BJ (cell line): Measurements from ENCODE around the gene DUOXA1. TPM values are rescaled to one million over a fixed set of nuclear protein-coding genes. Genes with fewer than 3 reads are reported as not detected.

Experiments
- CTCF ChIA-PET: fragments of 350-600 bp; formaldehyde crosslinking; extraction: SDS; loops from one replicate; lab custom pipeline; 2021; ENCODE audit warnings: antibody characterized with exemption, inconsistent platforms; lab: Yijun Ruan, JAX
- POLR2A ChIA-PET: fragments of 300-600 bp; sonication (Branson Sonifier 250); formaldehyde crosslinking; extraction: SDS; loops from one replicate; lab custom pipeline; 2021; ENCODE audit warnings: antibody characterized with exemption; lab: Charles Lee
- DNase-seq: peaks from one replicate; pipeline ENCODE4 v3.0.0-alpha.2; 2011; ENCODE audit warnings: low read depth
- H3K27me3 ChIP-seq: 2 replicates; pipeline ENCODE4 v1.6.0; 2011; ENCODE audit warnings: low read length; ENCODE audit not compliant: control insufficient read depth, insufficient read depth
- H3K36me3 ChIP-seq: 2 replicates; pipeline ENCODE4 v1.5.1; 2011; ENCODE audit warnings: low read length; ENCODE audit not compliant: control insufficient read depth, insufficient read depth
- H3K4me3 ChIP-seq: 2 replicates; pipeline ENCODE4 v1.5.1; 2011; ENCODE audit warnings: low read depth, mild to moderate bottlenecking, control low read depth, low read length
- polyA plus RNA-seq: library from polyadenylated mRNA; depleted of rRNA; stranded (reverse); fragments of >200 nt; gene quantifications from 2 replicates; pipeline ENCODE4 v1.2.3, GENCODE V29; 2011
- TF ChIP-seq, protein P1 (sequence below): IDR thresholded peaks from 2 replicates; pipeline ENCODE4 v1.5.1; 2011; ENCODE audit warnings: low read depth, mild to moderate bottlenecking, control low read depth, inconsistent platforms, low read length, moderate library complexity; ENCODE audit not compliant: insufficient read depth

Gene DUOXA1
- polyA plus RNA-seq, 1 experiment = not detected

DNA sequence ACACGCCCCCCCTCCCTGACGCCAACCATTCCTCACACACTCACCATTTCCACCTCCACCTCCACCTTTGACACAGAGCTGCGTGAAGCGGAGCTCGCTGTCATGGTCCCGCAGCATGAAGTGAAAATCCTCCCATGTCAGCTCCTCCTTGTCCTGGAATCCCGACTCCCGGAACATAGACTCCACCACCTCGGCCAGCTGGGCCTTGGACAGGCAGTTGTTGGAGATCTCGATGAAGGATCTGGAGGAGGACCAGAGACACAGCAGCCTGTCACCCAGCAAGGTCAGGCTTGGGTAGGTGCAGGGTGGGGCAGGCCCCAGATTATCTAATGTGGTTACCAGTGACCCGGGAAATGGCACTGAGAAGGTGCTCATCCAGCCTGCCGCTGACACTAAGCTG lies 27.9 kb downstream of the DUOXA1 start:
- no peak for DNase-seq
- Histone ChIP-seq H3K4me3 (no peak overlapping the region), H3K36me3 (no peaks in the 10 kb centered on the region), H3K27me3 (peaks cover 5% of the 10 kb centered on the region)
- CTCF ChIA-PET = interaction anchor here (3.3 kb wide), 1 partner anchor 16 kb away, joined by 12 read pairs; no protein-coding TSS in a partner anchor
- TF ChIP-seq, protein P1, sequence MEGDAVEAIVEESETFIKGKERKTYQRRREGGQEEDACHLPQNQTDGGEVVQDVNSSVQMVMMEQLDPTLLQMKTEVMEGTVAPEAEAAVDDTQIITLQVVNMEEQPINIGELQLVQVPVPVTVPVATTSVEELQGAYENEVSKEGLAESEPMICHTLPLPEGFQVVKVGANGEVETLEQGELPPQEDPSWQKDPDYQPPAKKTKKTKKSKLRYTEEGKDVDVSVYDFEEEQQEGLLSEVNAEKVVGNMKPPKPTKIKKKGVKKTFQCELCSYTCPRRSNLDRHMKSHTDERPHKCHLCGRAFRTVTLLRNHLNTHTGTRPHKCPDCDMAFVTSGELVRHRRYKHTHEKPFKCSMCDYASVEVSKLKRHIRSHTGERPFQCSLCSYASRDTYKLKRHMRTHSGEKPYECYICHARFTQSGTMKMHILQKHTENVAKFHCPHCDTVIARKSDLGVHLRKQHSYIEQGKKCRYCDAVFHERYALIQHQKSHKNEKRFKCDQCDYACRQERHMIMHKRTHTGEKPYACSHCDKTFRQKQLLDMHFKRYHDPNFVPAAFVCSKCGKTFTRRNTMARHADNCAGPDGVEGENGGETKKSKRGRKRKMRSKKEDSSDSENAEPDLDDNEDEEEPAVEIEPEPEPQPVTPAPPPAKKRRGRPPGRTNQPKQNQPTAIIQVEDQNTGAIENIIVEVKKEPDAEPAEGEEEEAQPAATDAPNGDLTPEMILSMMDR = no peak
- POLR2A ChIA-PET = no interaction called here

DNA sequence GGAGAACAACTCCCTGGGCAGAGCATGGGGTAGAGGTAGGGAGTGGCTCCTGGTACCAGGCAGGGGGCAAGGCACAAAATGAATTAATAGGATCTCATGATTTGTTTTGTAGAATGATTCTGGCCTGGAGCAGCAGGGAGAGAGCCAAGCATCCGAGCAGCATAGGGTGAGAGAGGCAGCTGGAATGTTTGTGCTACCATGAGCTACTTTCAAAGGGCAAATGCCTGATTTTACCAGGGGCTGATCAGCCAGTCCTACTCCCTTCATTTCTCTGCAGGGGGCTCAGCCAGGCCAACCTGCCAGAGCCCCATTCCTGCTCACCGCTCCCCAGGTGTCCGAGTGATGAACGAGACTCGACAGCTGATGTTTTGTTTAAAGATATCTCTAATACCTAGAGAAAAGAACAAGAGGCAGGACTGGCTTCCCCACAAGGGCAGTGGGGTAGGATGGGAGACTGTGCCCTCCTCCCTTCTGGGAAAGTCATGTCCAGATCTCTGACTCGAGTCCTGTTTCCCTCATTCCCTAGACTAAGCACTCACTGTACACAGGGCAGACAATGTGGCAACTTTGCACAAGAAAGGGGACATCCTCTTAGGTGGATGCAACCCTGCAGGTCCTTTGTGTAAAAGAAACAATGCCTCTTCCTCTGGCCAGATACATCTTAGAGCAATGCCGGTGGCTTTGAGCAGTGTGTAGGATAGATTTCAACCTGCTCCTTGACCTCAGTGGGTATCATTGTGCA lies 28.6 kb downstream of the DUOXA1 start:
- TF ChIP-seq, protein P1 = no peak
- ChIA-PET POLR2A (no interaction called here), CTCF (interaction anchor here (3.3 kb wide), 1 partner anchor 17 kb away, joined by 12 read pairs; no protein-coding TSS in a partner anchor)
- no peak for DNase-seq
- peaks cover 6% of the 10 kb centered on the region for H3K27me3 ChIP-seq
- no peak overlapping the region for H3K4me3 ChIP-seq
- H3K36me3 ChIP-seq = no peaks in the 10 kb centered on the region

DNA sequence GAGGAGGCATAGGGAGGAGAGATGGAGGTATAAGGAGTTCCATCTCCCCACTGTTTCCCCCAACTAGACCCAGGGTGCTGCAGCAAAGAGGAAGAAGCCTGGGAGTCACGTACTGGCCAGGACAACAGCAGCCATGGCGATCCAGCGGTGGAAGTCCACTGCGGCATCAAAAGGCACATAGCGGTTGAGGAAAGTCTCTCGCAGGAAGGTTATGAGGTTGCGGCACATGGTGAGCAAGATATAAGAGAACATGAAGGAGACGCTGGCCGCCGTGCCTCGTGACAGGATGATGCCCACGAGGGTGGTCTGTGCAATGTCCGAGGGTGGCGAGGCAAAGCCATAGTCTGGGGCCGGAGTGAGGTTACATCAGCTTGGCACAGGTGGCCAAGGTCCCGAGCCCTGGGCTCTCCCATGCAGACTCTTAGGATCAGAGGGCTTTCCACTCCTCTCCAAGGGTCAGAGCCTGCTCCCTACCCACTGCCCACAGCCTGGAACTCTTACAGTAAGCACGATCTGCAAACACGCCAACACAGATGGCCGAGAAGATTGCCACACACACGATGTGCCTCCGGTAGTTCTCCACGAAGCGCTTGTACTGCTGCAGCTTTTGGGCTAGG lies 30.0 kb downstream of the DUOXA1 start:
- ChIA-PET CTCF (no interaction called here), POLR2A (no interaction called here)
- Histone ChIP-seq H3K36me3 (no peaks in the 10 kb centered on the region), H3K27me3 (peaks cover 6% of the 10 kb centered on the region), H3K4me3 (no peak overlapping the region)
- TF ChIP-seq, protein P1 = no peak
- DNase-seq = no peak

DNA sequence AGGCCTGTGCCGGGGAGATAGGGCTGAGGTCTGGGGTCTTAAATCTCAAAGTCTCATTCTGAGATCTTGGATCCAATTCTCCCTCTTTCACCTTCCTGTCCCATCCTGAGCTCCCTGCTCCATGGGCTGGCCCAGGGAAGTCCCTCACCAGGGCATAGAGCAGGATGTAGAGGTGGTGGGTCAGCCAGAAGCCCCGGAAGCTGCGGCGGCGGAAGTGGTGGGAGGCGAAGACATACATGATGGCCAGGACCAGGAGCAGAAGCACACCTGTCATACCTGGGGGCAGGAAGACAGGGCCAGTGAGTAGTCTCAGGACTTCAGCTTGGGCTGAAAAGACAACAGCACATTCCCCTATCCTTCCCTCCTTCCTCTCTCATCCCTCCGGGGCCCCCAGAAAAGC lies 32.2 kb downstream of the DUOXA1 start:
- H3K36me3 ChIP-seq = no peaks in the 10 kb centered on the region
- H3K27me3 ChIP-seq = peaks cover 2% of the 10 kb centered on the region
- ChIA-PET CTCF (interaction anchor here (6.9 kb wide), 1 partner anchor 20 kb away, joined by 33 read pairs; no protein-coding TSS in a partner anchor), POLR2A (no interaction called here)
- TF ChIP-seq, protein P1 = no peak
- DNase-seq = no peak
- H3K4me3 ChIP-seq = no peak overlapping the region

DNA sequence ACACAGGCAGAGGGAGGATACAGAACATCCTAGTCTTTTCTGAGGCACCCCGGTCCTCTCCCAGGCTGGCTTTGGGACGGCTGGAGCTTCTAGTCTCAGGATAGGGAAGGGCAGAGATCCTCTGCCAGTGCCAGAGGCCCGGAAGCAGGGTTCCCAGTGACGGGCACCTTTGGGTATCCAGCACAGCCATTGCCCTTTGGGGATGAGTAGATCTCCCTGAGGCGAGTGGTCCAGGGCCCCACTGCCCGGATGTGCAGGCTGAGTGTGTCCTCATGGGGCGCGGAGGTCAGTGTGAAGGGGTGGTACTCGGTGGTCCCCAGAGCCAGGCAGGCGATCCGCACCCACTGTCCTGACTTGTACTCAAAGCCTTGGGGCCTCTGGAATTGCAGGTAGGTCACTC lies 34.0 kb downstream of the DUOXA1 start:
- ChIA-PET CTCF (interaction anchor here (6.9 kb wide), 1 partner anchor 22 kb away, joined by 33 read pairs; no protein-coding TSS in a partner anchor), POLR2A (no interaction called here)
- DNase-seq = no peak
- peaks cover 4% of the 10 kb centered on the region for H3K27me3 ChIP-seq
- H3K36me3 ChIP-seq = no peaks in the 10 kb centered on the region
- no peak overlapping the region for H3K4me3 ChIP-seq
- TF ChIP-seq, protein P1 = no peak
